ENCODE measurements around the gene SHISAL1.

DNA sequence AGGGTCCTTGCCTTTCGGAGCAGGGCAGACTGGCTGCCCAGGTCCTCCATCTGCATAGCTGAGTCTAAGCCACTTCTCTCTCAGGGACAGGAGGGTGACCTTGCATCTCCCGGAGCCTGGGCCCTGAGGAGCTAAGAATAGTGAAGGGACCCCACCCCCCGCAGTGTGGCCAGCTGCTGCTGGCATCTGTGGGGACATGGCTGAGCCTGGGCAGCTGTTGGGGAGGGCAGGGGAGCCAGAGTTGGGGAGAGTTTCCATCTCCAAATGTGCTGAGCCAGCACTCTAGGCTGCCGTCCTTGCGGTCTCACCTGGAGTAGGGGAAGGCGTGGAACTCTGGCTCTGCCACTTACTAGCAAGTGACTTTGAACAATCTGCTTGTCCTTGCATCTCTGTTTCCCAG, 34.8 kb upstream of the SHISAL1 start:
- TF ChIP-seq ZC3H10 (CRISPR knock-in tag; IDR thresholded peaks at IDR 0.05) (no peak), BACH2 (CRISPR knock-in tag; IDR thresholded peaks at IDR 0.05; ENCODE audit: borderline replicate concordance) (no peak), RARB (CRISPR knock-in tag; IDR thresholded peaks at IDR 0.05) (no peak), TCF4 (CRISPR knock-in tag; IDR thresholded peaks at IDR 0.05; ENCODE audit: borderline replicate concordance) (no peak)
- TF ChIP-seq, protein P1, sequence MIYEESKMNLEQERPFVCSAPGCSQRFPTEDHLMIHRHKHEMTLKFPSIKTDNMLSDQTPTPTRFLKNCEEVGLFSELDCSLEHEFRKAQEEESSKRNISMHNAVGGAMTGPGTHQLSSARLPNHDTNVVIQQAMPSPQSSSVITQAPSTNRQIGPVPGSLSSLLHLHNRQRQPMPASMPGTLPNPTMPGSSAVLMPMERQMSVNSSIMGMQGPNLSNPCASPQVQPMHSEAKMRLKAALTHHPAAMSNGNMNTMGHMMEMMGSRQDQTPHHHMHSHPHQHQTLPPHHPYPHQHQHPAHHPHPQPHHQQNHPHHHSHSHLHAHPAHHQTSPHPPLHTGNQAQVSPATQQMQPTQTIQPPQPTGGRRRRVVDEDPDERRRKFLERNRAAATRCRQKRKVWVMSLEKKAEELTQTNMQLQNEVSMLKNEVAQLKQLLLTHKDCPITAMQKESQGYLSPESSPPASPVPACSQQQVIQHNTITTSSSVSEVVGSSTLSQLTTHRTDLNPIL (CRISPR knock-in tag; IDR thresholded peaks at IDR 0.05; ENCODE audit: low read depth), result no peak
- TF ChIP-seq, protein P2, sequence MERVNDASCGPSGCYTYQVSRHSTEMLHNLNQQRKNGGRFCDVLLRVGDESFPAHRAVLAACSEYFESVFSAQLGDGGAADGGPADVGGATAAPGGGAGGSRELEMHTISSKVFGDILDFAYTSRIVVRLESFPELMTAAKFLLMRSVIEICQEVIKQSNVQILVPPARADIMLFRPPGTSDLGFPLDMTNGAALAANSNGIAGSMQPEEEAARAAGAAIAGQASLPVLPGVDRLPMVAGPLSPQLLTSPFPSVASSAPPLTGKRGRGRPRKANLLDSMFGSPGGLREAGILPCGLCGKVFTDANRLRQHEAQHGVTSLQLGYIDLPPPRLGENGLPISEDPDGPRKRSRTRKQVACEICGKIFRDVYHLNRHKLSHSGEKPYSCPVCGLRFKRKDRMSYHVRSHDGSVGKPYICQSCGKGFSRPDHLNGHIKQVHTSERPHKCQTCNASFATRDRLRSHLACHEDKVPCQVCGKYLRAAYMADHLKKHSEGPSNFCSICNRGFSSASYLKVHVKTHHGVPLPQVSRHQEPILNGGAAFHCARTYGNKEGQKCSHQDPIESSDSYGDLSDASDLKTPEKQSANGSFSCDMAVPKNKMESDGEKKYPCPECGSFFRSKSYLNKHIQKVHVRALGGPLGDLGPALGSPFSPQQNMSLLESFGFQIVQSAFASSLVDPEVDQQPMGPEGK (CRISPR knock-in tag; IDR thresholded peaks at IDR 0.05; ENCODE audit: borderline replicate concordance), result no peak
